CD14-positive monocyte (primary cell): ENCODE results near the gene VWA5B2. TPM values are rescaled to one million over a fixed set of nuclear protein-coding genes. Genes with fewer than 3 reads are reported as not detected.

ENCODE experiments used
- DNase-seq, 3 donors: peaks; one replicate each; pipeline ENCODE4 v3.0.0-alpha.2; 2011 to 2022
- H2AFZ ChIP-seq: 2 replicates; pipeline ENCODE4 v1.6.0; 2012; ENCODE audit warnings: mild to moderate bottlenecking, low read depth, low read length, inconsistent platforms; ENCODE audit not compliant: insufficient read depth, poor library complexity, severe bottlenecking
- H3K27ac ChIP-seq, 2 donors: 1 replicate in 1 of 2; 2 replicates in 1 of 2; pipeline ENCODE4 v1.5.1; 2012 to 2013; ENCODE audit warnings: low read length in 2 of 2, control low read depth in 1 of 2, inconsistent platforms in 1 of 2, low read depth in 1 of 2, mild to moderate bottlenecking in 1 of 2
- H3K27me3 ChIP-seq, 2 donors: one replicate each; pipeline versions ENCODE4 v1.6.0 to v1.6.1; 2011 to 2013; ENCODE audit warnings: low read length in 2 of 2; ENCODE audit not compliant: control insufficient read depth in 2 of 2, insufficient read depth in 2 of 2
- H3K36me3 ChIP-seq, 2 donors: replicated peaks in 1 of 2; 1 replicate in 1 of 2; 2 replicates in 1 of 2; pipeline versions ENCODE4 v1.5.1 to v1.6.1; 2012 to 2013; ENCODE audit warnings: low read length in 2 of 2, control low read depth in 1 of 2, inconsistent platforms in 1 of 2, mild to moderate bottlenecking in 1 of 2; ENCODE audit not compliant: insufficient read depth in 2 of 2, control insufficient read depth in 1 of 2
- H3K4me1 ChIP-seq, 2 donors: 1 replicate in 1 of 2; 2 replicates in 1 of 2; pipeline versions ENCODE4 v1.5.1 to v1.6.1; 2012 to 2013; ENCODE audit warnings: low read length in 2 of 2, control low read depth in 1 of 2, inconsistent platforms in 1 of 2, mild to moderate bottlenecking in 1 of 2, moderate library complexity in 1 of 2; ENCODE audit not compliant: insufficient read depth in 2 of 2, control insufficient read depth in 1 of 2
- H3K4me2 ChIP-seq: replicated peaks from 2 replicates; pipeline ENCODE3; 2012; ENCODE audit warnings: low read length, moderate library complexity, mild to moderate bottlenecking; ENCODE audit not compliant: poor library complexity, severe bottlenecking; ENCODE audit errors: extremely low read depth
- H3K4me3 ChIP-seq, 3 experiments: fragments of 200-600 bp in 1 of 3; sonication (generic) in 1 of 3; replicated peaks in 1 of 3; 1 replicate in 2 of 3; 2 replicates in 1 of 3; pipeline ENCODE4 v1.5.1; 2011 to 2013; ENCODE audit warnings: low read length in 3 of 3, mild to moderate bottlenecking in 3 of 3, control low read depth in 2 of 3, low read depth in 2 of 3, inconsistent platforms in 1 of 3, moderate library complexity in 1 of 3
- H3K79me2 ChIP-seq: 2 replicates; pipeline ENCODE4 v1.6.0; 2012; ENCODE audit warnings: mild to moderate bottlenecking, control low read depth, inconsistent platforms, low read length, moderate library complexity; ENCODE audit not compliant: insufficient read depth
- H3K9ac ChIP-seq: 2 replicates; pipeline ENCODE4 v1.6.0; 2017; ENCODE audit warnings: low read length, mild to moderate bottlenecking; ENCODE audit not compliant: insufficient read depth, poor library complexity, severe bottlenecking
- H3K9me3 ChIP-seq, 2 donors: replicated peaks in 1 of 2; 1 replicate in 1 of 2; 2 replicates in 1 of 2; pipeline versions ENCODE4 v1.5.1 to v1.6.1; 2012 to 2013; ENCODE audit warnings: low read length in 2 of 2, control low read depth in 1 of 2; ENCODE audit not compliant: control insufficient read depth in 1 of 2, insufficient read depth in 1 of 2
- H4K20me1 ChIP-seq: 2 replicates; pipeline ENCODE4 v1.6.0; 2012; ENCODE audit warnings: mild to moderate bottlenecking, low read length, control low read depth, moderate library complexity; ENCODE audit not compliant: insufficient read depth
- H3K27ac Mint-ChIP-seq, 7 donors: one replicate each; pipeline ENCODE4 v1.8.0; 2020; ENCODE audit warnings: mild to moderate bottlenecking in 7 of 7, mixed read lengths in 7 of 7, moderate library complexity in 6 of 7, inconsistent platforms in 2 of 7
- H3K27me3 Mint-ChIP-seq, 3 donors: one replicate each; pipeline ENCODE4 v1.8.0; 2021 to 2022; ENCODE audit warnings: low read depth in 3 of 3, mild to moderate bottlenecking in 3 of 3, mixed read lengths in 3 of 3, moderate library complexity in 3 of 3, inconsistent platforms in 1 of 3
- H3K36me3 Mint-ChIP-seq, 2 donors: one replicate each; pipeline ENCODE4 v1.8.0; 2020; ENCODE audit warnings: mixed read lengths in 2 of 2, inconsistent platforms in 1 of 2, mild to moderate bottlenecking in 1 of 2
- H3K4me1 Mint-ChIP-seq: one replicate; pipeline ENCODE4 v1.8.0; 2020; ENCODE audit warnings: mild to moderate bottlenecking, mixed read lengths
- H3K4me3 Mint-ChIP-seq, 2 donors: one replicate each; pipeline ENCODE4 v1.8.0; 2020; ENCODE audit warnings: mild to moderate bottlenecking in 2 of 2, mixed read lengths in 2 of 2, moderate library complexity in 1 of 2
- H3K9me3 Mint-ChIP-seq, 7 donors: one replicate each; pipeline ENCODE4 v1.8.0; 2020 to 2022; ENCODE audit warnings: mixed read lengths in 7 of 7, mild to moderate bottlenecking in 6 of 7, moderate library complexity in 6 of 7, inconsistent platforms in 2 of 7
- CTCF ChIP-seq: fragments of 200-600 bp; IDR thresholded peaks from one replicate; pipeline ENCODE4 v1.8.0; 2022; ENCODE audit warnings: antibody characterized with exemption, mild to moderate bottlenecking
- WGBS: methylation state at CpG from one replicate; pipeline ENCODE4 v1.1.5; 2013; ENCODE audit warnings: missing lambda C conversion rate; ENCODE audit not compliant: insufficient coverage; 5-methylcytosine and 5-hydroxymethylcytosine counted together
- intact Hi-C, 2 donors: fragments of 100-400 bp; cut with micrococcal nuclease; formaldehyde crosslinking; loops; one replicate each; pipeline versions ENCODE4 v1.15.0 to v1.15.1; 2023
- polyA plus RNA-seq, 3 donors: library from polyadenylated mRNA; depleted of rRNA in 1 of 3; unstranded in 2 of 3; stranded (reverse) in 1 of 3; fragments of 300-500 nt in 2 of 3; fragments of >200 nt in 1 of 3; fragmentation: Illumina TruSeq in 2 of 3; gene quantifications; 1 replicate in 2 of 3; 2 replicates in 1 of 3; pipeline ENCODE4 v1.2.3, GENCODE V29; 2012 to 2021

Gene VWA5B2
- polyA plus RNA-seq, 3 donors: 0.32 TPM; not detected in 2

GRCh38 chr3:184248454-184249411 lies 19.3 kb downstream of the VWA5B2 start, which contains the start of gene ALG3:
ALG3 (minus strand) TSS chr3:184248962; CDS start chr3:184248940, 22 bp downstream.
- Histone ChIP-seq H3K79me2 (peaks cover 14% of the 10 kb centered on the region), H3K4me1 (peaks cover 15 to 24% of the 10 kb centered on the region in 2 donors)

More at GRCh38 chr3:184248454-184249411, 19.3 kb downstream of the VWA5B2 start, which contains the start of gene ALG3:
- H3K27ac ChIP-seq: peak within 1 kb of the TSS; percentile 79 to 87
- H3K4me3 ChIP-seq: peak within 1 kb of the TSS; percentile 85 to 88 (median 87)
- peaks cover 22 to 24% of the 10 kb centered on the region in 2 donors for H3K36me3 Mint-ChIP-seq
- H3K4me1 Mint-ChIP-seq: peaks cover 11% of the 10 kb centered on the region
- no peaks in the 10 kb centered on the region for H3K27me3 ChIP-seq
- intact Hi-C loops: loop anchor here (2.0 to 5.0 kb wide), 4 partner anchors 49 to 74 kb away; partner anchors contain the start of genes ABCF3 (in 2 of the 2), AP2M1 (in 1 of the 2), EIF4G1 (in 1 of the 2) and PSMD2 (in 1 of the 2)
- peak within 1 kb of the TSS; percentile 96 to 98 (median 97) for H3K27ac Mint-ChIP-seq
- no peak for TF ChIP-seq CTCF
- no peaks in the 10 kb centered on the region for H3K9me3 Mint-ChIP-seq
- peak within 1 kb of the TSS; percentile 93 for H3K4me2 ChIP-seq
- H3K4me3 Mint-ChIP-seq: peak within 1 kb of the TSS; percentile 88 to 90
- H2AFZ ChIP-seq: peak within 1 kb of the TSS; percentile 100
- H3K27me3 Mint-ChIP-seq: peaks cover 0 to 3% (median under 1%) of the 10 kb centered on the region in 3 donors
- peaks cover 20 to 24% of the 10 kb centered on the region in 2 donors for H3K36me3 ChIP-seq
- peak; percentile 84 to 91 (median 91) for DNase-seq
- no peaks in the 10 kb centered on the region for H4K20me1 ChIP-seq
- WGBS: under 1% methylated on average over 38 of the region's 49 CpGs
- peak within 1 kb of the TSS; percentile 78 for H3K9ac ChIP-seq
- no peaks in the 10 kb centered on the region for H3K9me3 ChIP-seq
